ENCODE measurements around the gene USP35. TPM values are rescaled to one million over a fixed set of nuclear protein-coding genes. Genes with fewer than 3 reads are reported as not detected.

USP35 gene
- polyA plus RNA-seq, 3 donors = 0.42 to 7.6 (median 0.63) TPM

DNA sequence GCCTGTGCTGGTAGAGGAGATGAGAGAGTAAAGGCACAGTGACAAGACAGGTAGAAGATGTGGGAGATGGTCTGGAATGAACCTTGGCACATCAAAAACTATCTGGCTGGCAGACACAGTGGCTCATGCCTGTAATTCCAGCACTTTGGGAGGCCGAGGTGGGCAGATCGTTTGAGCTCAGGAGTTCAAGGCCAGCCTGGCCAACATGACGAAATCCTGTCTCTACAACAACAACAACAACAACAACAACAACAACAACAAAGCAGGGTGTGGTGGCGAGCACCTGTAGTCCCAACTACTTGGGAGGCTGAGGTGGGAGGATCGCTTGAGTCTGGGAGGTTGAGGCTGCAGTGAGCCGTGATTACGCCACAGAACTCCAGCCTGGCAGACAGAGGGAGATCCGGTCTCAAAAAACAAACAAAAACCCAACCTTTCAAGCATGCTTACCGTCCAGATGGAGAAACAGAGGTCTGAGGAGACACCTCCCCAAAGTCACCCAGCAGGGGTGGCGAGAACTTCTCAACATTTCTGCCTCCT is 12.0 kb upstream of the USP35 start:
- no peak for DNase-seq
- H3K36me3 Mint-ChIP-seq = peaks cover 46 to 55% of the 10 kb centered on the region in 2 donors
- Histone ChIP-seq H3K79me2 (ENCODE audit: insufficient read depth, low read length) (peaks cover 3% of the 10 kb centered on the region), H3K36me3 (replicated peaks in 1 of 2; ENCODE audit: control insufficient read depth in 1 of 2, insufficient read depth in 2 of 2, low read length in 2 of 2) (peaks cover 18 to 41% of the 10 kb centered on the region in 2 donors), H3K4me2 (replicated peaks; ENCODE audit: extremely low read depth, low read length, poor library complexity, severe bottlenecking) (no peak overlapping the region), H4K20me1 (ENCODE audit: insufficient read depth, low read length) (peaks cover 19% of the 10 kb centered on the region), H2AFZ (ENCODE audit: insufficient read depth, low read depth, low read length, poor library complexity, severe bottlenecking) (no peak overlapping the region), H3K9ac (ENCODE audit: insufficient read depth, low read length, poor library complexity, severe bottlenecking) (no peak overlapping the region), H3K4me1 (ENCODE audit: control insufficient read depth in 1 of 2, insufficient read depth in 2 of 2, low read length in 2 of 2) (peaks cover 8 to 10% of the 10 kb centered on the region in 2 donors), H3K27ac (ENCODE audit: low read depth in 1 of 2, low read length in 2 of 2) (no peak overlapping the region), H3K27me3 (ENCODE audit: control insufficient read depth in 2 of 2, insufficient read depth in 2 of 2, low read length in 2 of 2) (no peaks in the 10 kb centered on the region), H3K4me3 (replicated peaks in 1 of 3; ENCODE audit: low read depth in 2 of 3, low read length in 3 of 3) (no peak overlapping the region), H3K9me3 (replicated peaks in 1 of 2; ENCODE audit: control insufficient read depth in 1 of 2, insufficient read depth in 1 of 2, low read length in 2 of 2) (peaks cover 0 to 4% of the 10 kb centered on the region in 2 donors)
- H3K27me3 Mint-ChIP-seq (ENCODE audit: low read depth in 3 of 3) = peaks cover 0 to 2% (median 0%) of the 10 kb centered on the region in 3 donors
- intact Hi-C loops (cut with micrococcal nuclease) = no loop called here
- peaks cover 5 to 14% (median 7%) of the 10 kb centered on the region in 7 donors for H3K9me3 Mint-ChIP-seq
- H3K27ac Mint-ChIP-seq = no peak overlapping the region
- 100% methylated on average over 3 of the region's 10 CpGs for WGBS (ENCODE audit: insufficient coverage)
- H3K4me3 Mint-ChIP-seq = no peak overlapping the region
- H3K4me1 Mint-ChIP-seq = peaks cover 15% of the 10 kb centered on the region
- TF ChIP-seq, protein P1, sequence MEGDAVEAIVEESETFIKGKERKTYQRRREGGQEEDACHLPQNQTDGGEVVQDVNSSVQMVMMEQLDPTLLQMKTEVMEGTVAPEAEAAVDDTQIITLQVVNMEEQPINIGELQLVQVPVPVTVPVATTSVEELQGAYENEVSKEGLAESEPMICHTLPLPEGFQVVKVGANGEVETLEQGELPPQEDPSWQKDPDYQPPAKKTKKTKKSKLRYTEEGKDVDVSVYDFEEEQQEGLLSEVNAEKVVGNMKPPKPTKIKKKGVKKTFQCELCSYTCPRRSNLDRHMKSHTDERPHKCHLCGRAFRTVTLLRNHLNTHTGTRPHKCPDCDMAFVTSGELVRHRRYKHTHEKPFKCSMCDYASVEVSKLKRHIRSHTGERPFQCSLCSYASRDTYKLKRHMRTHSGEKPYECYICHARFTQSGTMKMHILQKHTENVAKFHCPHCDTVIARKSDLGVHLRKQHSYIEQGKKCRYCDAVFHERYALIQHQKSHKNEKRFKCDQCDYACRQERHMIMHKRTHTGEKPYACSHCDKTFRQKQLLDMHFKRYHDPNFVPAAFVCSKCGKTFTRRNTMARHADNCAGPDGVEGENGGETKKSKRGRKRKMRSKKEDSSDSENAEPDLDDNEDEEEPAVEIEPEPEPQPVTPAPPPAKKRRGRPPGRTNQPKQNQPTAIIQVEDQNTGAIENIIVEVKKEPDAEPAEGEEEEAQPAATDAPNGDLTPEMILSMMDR (IDR thresholded peaks at IDR 0.05) = no peak

DNA sequence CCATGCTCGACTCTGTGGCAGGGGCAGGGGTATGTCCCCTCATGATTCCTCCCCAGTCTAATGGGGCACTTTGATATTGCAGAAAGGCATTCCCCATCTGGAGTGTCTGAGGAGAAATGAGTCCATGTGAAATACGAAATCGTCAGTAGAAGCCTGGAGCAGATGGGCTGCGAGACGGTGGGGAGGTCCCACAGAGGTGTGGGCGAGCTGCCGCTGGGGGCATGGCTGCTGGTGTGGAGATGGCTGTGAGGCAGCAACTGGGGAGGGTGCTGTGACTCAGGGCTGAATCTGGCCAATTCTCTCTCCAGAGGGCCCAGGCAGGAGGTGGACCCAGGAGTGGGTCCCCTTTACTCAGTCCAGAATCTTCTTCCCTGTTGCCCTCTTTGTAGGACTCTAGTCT is 11.5 kb upstream of the USP35 start:
- Histone ChIP-seq H3K36me3 (replicated peaks in 1 of 2; ENCODE audit: control insufficient read depth in 1 of 2, insufficient read depth in 2 of 2, low read length in 2 of 2) (peaks cover 16 to 36% of the 10 kb centered on the region in 2 donors), H3K4me2 (replicated peaks; ENCODE audit: extremely low read depth, low read length, poor library complexity, severe bottlenecking) (no peak overlapping the region), H3K9me3 (replicated peaks in 1 of 2; ENCODE audit: control insufficient read depth in 1 of 2, insufficient read depth in 1 of 2, low read length in 2 of 2) (peaks cover 0 to 4% of the 10 kb centered on the region in 2 donors), H2AFZ (ENCODE audit: insufficient read depth, low read depth, low read length, poor library complexity, severe bottlenecking) (no peak overlapping the region), H3K27me3 (ENCODE audit: control insufficient read depth in 2 of 2, insufficient read depth in 2 of 2, low read length in 2 of 2) (no peaks in the 10 kb centered on the region), H3K4me3 (replicated peaks in 1 of 3; ENCODE audit: low read depth in 2 of 3, low read length in 3 of 3) (no peak overlapping the region), H3K4me1 (ENCODE audit: control insufficient read depth in 1 of 2, insufficient read depth in 2 of 2, low read length in 2 of 2) (peaks cover 9 to 12% of the 10 kb centered on the region in 2 donors), H3K9ac (ENCODE audit: insufficient read depth, low read length, poor library complexity, severe bottlenecking) (no peak overlapping the region), H4K20me1 (ENCODE audit: insufficient read depth, low read length) (peaks cover 19% of the 10 kb centered on the region), H3K27ac (ENCODE audit: low read depth in 1 of 2, low read length in 2 of 2) (no peak overlapping the region), H3K79me2 (ENCODE audit: insufficient read depth, low read length) (peaks cover 3% of the 10 kb centered on the region)
- peaks cover 46 to 52% of the 10 kb centered on the region in 2 donors for H3K36me3 Mint-ChIP-seq
- H3K4me3 Mint-ChIP-seq = no peak overlapping the region
- 100% methylated on average over 1 of the region's 7 CpGs for WGBS (ENCODE audit: insufficient coverage)
- H3K4me1 Mint-ChIP-seq = peaks cover 18% of the 10 kb centered on the region
- DNase-seq = no peak
- H3K27ac Mint-ChIP-seq = no peak overlapping the region
- TF ChIP-seq, protein P1 (IDR thresholded peaks at IDR 0.05) = no peak
- peaks cover 0 to 2% (median 0%) of the 10 kb centered on the region in 3 donors for H3K27me3 Mint-ChIP-seq (ENCODE audit: low read depth in 3 of 3)
- H3K9me3 Mint-ChIP-seq = peaks cover 5 to 14% (median 7%) of the 10 kb centered on the region in 7 donors
- intact Hi-C loops (cut with micrococcal nuclease) = no loop called here
